IPS-15b (cell line): Measurements from ENCODE around the gene NEUROD1.
A peak's percentile ranks its signal among the peaks of the same experiment; 100 is the strongest.

Experiments used
- H3K27me3 ChIP-seq: one replicate; pipeline ENCODE4 v1.6.1; 2013; ENCODE audit warnings: low read length; ENCODE audit not compliant: control insufficient read depth, insufficient read depth
- H3K36me3 ChIP-seq: one replicate; pipeline ENCODE4 v1.6.1; 2013; ENCODE audit warnings: low read length; ENCODE audit not compliant: control insufficient read depth, insufficient read depth
- H3K4me1 ChIP-seq: one replicate; pipeline ENCODE4 v1.6.1; 2013; ENCODE audit warnings: mild to moderate bottlenecking, low read length; ENCODE audit not compliant: control insufficient read depth, insufficient read depth
- H3K4me3 ChIP-seq: one replicate; pipeline ENCODE4 v1.5.1; 2013; ENCODE audit warnings: low read depth, low read length
- H3K9ac ChIP-seq: one replicate; pipeline ENCODE4 v1.6.1; 2013; ENCODE audit warnings: low read depth, mild to moderate bottlenecking, low read length
- H3K9me3 ChIP-seq: one replicate; pipeline ENCODE4 v1.6.1; 2013; ENCODE audit warnings: mild to moderate bottlenecking, low read length; ENCODE audit not compliant: control insufficient read depth, insufficient read depth

The NEUROD1 gene

DNA sequence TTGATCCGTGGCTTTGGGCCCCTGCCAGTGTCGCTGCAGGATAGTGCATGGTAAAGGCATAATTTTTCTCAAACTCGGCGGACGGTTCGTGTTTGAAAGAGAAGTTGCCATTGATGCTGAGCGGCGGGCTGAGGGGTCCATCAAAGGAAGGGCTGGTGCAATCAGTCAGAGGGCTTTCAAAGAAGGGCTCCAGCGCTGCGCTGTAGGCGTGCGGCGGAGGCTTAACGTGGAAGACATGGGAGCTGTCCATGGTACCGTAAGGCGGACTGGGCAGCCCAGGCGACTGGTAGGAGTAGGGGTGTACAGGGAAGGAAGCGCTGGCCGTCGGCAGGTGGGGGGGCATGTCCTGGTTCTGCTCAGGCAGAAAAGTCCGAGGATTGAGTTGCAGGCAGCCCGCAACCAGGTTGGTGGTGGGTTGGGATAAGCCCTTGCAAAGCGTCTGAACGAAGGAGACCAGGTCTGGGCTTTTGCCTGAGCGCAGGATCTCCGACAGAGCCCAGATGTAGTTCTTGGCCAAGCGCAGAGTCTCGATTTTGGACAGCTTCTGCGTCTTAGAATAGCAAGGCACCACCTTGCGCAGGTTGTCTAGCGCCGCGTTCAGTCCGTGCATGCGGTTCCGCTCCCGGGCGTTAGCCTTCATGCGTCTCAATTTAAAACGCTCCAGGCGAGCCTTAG is 2.3 kb downstream of the NEUROD1 start:
- Histone ChIP-seq H3K4me1 (peaks cover 16% of the 10 kb centered on the region), H3K36me3 (no peaks in the 10 kb centered on the region), H3K9ac (no peak overlapping the region), H3K9me3 (no peaks in the 10 kb centered on the region), H3K4me3 (peak overlapping the region; percentile 19), H3K27me3 (peaks cover 98% of the 10 kb centered on the region)

DNA sequence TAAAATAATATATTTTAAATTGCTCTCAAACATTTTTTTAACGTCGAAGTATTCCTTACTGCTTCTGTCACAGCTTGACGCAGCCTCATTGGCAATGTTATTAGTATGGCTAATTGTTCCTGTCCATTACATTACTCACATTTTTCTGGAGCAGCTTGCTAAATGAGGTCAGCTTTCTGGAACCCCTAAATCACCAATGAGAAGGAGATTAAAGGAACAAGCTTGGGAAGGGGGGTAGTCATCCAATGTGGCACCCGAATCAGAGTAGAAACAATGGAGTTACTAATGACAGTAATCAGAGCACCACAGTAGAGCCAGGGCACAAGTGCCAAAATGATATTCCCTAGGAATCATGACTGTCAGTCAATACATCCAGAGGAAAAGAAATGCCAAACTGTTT is 5.1 kb downstream of the NEUROD1 start:
- Histone ChIP-seq H3K9ac (no peak overlapping the region), H3K36me3 (no peaks in the 10 kb centered on the region), H3K27me3 (peaks cover 95% of the 10 kb centered on the region), H3K4me3 (no peak overlapping the region), H3K4me1 (peaks cover 7% of the 10 kb centered on the region), H3K9me3 (no peaks in the 10 kb centered on the region)

DNA sequence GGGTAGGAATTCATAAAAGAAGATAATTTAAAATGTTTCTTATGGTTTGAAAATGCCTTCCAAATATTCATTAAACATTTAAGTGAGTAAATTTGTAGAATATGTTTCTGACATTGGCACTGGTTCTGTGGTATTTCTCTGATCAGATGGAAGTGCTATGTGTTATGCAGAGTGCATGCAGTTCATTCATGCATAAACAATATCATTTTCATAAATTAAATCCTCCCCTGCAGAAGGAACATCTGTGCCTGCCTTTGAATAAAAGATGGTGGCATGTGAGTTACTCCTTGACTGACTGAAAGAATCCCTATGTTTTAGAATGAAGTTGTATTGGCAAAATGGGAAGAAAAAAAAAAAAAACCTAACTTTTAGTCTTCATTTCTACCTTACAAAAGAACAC is 5.9 kb downstream of the NEUROD1 start:
- Histone ChIP-seq H3K4me1 (peaks cover 3% of the 10 kb centered on the region), H3K27me3 (peaks cover 92% of the 10 kb centered on the region), H3K9me3 (no peaks in the 10 kb centered on the region), H3K9ac (no peak overlapping the region), H3K4me3 (no peak overlapping the region), H3K36me3 (no peaks in the 10 kb centered on the region)

DNA sequence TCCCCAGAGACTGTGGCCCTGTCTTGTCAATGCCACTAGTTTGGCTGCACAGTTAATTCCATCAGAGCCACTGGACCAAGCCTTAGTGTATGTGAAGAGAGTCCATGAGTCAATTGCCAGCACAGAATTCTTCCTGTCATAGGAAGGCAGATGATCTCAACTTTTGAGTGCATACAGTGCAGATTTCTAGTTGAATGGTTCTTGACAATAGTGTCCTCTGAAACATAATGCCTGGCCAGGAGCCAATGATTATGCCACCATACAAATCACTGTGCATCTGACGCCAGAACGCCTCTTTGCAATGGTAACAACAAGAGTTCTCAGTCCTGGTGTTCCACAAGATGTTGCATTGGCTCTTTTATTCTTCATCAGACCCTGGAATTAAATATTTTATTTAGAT is 7.1 kb downstream of the NEUROD1 start:
- no peak overlapping the region for H3K4me3 ChIP-seq

DNA sequence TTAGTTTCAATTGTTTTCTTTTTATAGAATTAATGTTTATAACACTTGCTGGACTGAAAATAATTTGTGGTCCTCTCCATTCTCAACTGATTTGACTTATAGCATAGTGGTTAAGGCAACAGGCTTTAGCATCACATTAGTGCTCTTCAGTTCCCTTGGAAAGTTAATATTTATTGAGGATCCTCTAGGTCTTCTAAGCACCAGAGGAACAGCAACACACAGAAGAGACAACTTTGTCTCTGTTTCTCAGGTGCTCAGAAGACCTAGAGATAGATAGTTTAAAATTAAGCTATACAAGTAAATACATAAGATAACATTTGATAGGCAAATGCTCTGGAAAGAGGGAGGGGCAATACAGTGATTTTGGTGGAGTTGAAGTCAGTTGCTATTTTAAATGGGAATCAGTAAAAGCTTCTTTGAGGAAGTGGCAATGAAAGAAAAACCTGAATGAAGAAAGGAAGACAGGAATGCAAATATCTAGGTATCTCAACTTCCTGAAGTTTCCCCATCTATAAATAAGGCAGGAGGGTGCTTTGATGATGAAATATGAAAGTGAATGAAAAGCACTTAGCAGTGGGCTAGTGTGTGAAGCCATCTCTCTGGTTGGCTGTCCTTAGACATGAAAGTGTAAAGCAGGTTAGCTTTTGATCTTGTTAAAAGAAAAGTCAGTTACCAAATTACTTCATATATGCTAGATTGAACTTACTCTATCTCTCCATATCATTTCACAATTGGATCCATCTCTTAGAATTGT is 7.9 kb downstream of the NEUROD1 start:
- H3K27me3 ChIP-seq: peaks cover 92% of the 10 kb centered on the region
- no peak overlapping the region for H3K4me3 ChIP-seq
- no peaks in the 10 kb centered on the region for H3K36me3 ChIP-seq
- H3K9ac ChIP-seq: no peak overlapping the region
- peaks cover 5% of the 10 kb centered on the region for H3K4me1 ChIP-seq
- H3K9me3 ChIP-seq: no peaks in the 10 kb centered on the region

More for the DNA sequence above, 7.1 kb downstream of the NEUROD1 start:
- peaks cover 1% of the 10 kb centered on the region for H3K4me1 ChIP-seq
- H3K9me3 ChIP-seq: no peaks in the 10 kb centered on the region
- peaks cover 92% of the 10 kb centered on the region for H3K27me3 ChIP-seq
- no peak overlapping the region for H3K9ac ChIP-seq
- no peaks in the 10 kb centered on the region for H3K36me3 ChIP-seq

DNA sequence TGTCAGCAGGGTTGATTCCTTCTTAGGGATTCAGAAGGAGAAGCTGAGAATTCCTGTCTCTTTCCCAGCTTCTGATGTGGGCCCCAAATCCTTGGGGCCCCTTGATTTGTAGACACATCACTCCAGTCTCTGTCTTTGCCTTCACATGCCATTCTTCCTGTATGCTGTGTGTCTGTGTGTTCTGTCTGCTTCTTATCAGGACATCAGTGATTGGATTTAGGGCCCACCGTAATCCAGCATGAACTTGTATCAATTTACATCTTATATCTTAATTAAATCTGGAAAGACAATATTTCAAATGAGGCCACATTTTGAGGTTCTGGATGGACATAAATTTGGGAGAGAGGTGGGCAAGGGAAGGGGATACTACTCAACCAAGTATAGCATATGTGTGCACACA is 9.7 kb downstream of the NEUROD1 start:
- Histone ChIP-seq H3K4me1 (peaks cover 10% of the 10 kb centered on the region), H3K4me3 (no peak overlapping the region), H3K27me3 (peaks cover 89% of the 10 kb centered on the region), H3K9me3 (no peaks in the 10 kb centered on the region), H3K9ac (no peak overlapping the region), H3K36me3 (no peaks in the 10 kb centered on the region)

DNA sequence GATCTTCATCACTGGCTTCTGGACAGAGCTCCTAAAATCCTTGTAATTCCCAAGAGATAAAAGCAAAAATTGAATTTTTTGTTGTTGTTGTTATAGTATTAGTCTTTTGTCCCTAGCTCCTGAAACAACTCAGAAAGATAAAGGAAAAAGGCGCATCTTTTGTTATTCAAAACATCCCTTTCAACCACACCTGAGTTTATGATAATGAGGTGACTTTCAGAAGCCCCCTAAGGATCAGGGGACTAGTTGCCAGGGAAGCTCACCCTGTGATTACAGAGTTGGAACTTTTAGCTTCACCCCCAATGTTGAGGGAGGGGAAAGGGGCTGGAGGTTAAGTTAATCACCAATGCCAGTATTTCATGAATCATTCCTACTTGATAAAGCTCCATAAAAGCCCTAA is 13.1 kb downstream of the NEUROD1 start:
- Histone ChIP-seq H3K27me3 (peaks cover 72% of the 10 kb centered on the region), H3K9ac (no peak overlapping the region), H3K36me3 (no peaks in the 10 kb centered on the region), H3K4me1 (peaks cover 10% of the 10 kb centered on the region), H3K9me3 (no peaks in the 10 kb centered on the region), H3K4me3 (no peak overlapping the region)

DNA sequence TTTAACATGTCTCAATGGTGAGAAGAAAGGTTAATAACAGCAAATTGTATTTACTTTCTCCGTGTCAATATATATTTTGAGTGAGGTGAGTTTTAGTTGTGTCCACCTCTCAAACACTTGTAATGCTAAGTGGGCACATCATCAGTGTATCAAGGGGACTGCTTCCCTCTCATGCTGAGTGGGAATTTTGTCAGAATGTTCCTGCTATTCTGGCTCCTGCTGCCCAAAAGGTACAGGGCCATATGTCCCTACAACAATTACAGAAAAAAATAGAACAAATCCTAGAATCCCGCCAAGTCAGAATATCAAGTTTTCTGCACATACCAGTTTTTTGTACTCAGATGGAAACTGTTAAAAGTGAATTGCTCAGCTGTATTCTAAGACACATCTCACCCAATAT is 18.0 kb downstream of the NEUROD1 start:
- peaks cover 80% of the 10 kb centered on the region for H3K27me3 ChIP-seq
- no peaks in the 10 kb centered on the region for H3K9me3 ChIP-seq
- no peak overlapping the region for H3K9ac ChIP-seq
- H3K36me3 ChIP-seq: no peaks in the 10 kb centered on the region
- H3K4me1 ChIP-seq: peaks cover 5% of the 10 kb centered on the region
- no peak overlapping the region for H3K4me3 ChIP-seq

DNA sequence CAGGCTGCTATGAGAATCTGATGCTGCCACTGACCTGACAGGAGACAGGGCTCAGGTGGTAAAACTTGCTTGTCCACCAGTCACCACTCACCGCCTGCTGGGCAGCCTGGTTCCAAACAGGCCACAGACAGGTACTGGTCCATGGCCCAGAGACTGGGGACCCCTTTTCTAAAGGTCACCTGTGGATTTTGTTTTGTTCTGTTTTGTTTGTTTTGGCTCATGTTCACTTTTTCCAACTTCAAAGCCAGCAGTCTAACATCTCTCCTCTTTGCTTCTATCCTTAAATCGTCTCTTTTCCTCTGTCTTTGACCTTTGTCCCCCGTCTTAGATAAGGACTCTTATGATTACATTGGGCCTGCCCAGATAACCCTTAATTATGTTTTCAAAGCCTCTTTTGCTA is 20.1 kb downstream of the NEUROD1 start:
- H3K9me3 ChIP-seq: no peaks in the 10 kb centered on the region
- no peaks in the 10 kb centered on the region for H3K4me1 ChIP-seq
- peaks cover 74% of the 10 kb centered on the region for H3K27me3 ChIP-seq
- no peak overlapping the region for H3K9ac ChIP-seq
- no peak overlapping the region for H3K4me3 ChIP-seq
- no peaks in the 10 kb centered on the region for H3K36me3 ChIP-seq

DNA sequence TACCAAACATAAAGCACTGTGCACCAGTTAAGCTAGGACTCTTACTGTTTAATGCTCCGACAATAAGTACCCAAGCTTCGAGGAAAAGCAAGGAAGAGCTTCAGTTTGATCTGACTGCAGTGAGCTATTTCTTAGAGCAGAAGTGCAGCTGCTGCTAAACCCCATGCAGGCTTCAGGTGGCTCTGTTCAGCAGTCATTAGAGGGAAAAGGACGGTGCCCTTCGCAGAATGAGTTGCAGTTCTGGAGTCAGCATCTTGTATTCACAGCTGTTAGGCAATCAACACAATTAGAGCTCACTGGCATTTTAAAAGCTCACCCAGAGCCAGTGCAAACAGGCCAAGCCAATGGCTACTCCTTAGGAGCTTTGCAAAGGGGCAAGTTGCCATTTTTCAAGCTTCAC is 21.9 kb downstream of the NEUROD1 start:
- H3K4me1 ChIP-seq: no peaks in the 10 kb centered on the region
- no peak overlapping the region for H3K9ac ChIP-seq
- H3K4me3 ChIP-seq: no peak overlapping the region
- H3K27me3 ChIP-seq: peaks cover 90% of the 10 kb centered on the region
- H3K9me3 ChIP-seq: no peaks in the 10 kb centered on the region
- no peaks in the 10 kb centered on the region for H3K36me3 ChIP-seq

DNA sequence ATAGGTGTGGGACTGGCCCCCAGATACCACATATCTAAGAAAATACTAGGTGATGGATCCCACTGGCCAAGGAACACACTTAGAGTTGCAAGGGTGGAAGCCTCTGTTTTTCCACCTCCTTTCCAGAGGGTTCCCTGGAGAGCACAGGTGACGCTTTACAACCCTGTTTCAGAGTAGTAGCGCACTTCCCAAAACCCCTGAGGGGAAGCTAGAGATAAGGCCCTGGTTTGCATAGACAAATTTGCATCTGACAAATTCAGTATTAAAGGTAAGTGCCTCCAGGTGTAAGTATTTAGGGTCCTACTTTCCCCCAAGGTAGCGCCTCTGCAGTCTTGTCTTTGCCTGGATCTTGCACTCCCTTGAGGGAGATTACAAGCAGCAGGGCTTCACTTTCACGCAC is 22.9 kb downstream of the NEUROD1 start:
- Histone ChIP-seq H3K36me3 (no peaks in the 10 kb centered on the region), H3K9ac (no peak overlapping the region), H3K9me3 (no peaks in the 10 kb centered on the region), H3K4me1 (no peaks in the 10 kb centered on the region), H3K27me3 (peaks cover 88% of the 10 kb centered on the region), H3K4me3 (peak overlapping the region; percentile 57)
